Fibroblast of the aortic adventitia (primary cell): ENCODE measurements around the gene CHTOP. TPM values are rescaled to one million over a fixed set of nuclear protein-coding genes. Genes with fewer than 3 reads are reported as not detected.

Source experiments
- DNase-seq: peaks from one replicate; pipeline ENCODE4 v3.0.0-alpha.2; 2010; ENCODE audit warnings: low read depth
- H3K4me3 ChIP-seq: 2 replicates; pipeline ENCODE4 v1.5.1; 2011; ENCODE audit warnings: low read depth, mild to moderate bottlenecking, control low read depth, low read length, moderate library complexity
- total RNA-seq: library from RNA; depleted of rRNA; stranded (reverse); fragments of >200 nt; gene quantifications from 2 replicates; pipeline ENCODE4 v1.2.3, GENCODE V29; 2012; ENCODE audit warnings: low replicate concordance
- TF ChIP-seq, protein P1 (sequence below): IDR thresholded peaks from 2 replicates; pipeline ENCODE4 v1.5.1; 2011; ENCODE audit warnings: mild to moderate bottlenecking, low read length, control low read depth, inconsistent platforms; ENCODE audit not compliant: insufficient read depth

Gene CHTOP
- total RNA-seq, 1 donor: 44.6 TPM

GRCh38 chr1:153608742-153609584 is 24.9 kb upstream of the CHTOP start:
- TF ChIP-seq, protein P1, sequence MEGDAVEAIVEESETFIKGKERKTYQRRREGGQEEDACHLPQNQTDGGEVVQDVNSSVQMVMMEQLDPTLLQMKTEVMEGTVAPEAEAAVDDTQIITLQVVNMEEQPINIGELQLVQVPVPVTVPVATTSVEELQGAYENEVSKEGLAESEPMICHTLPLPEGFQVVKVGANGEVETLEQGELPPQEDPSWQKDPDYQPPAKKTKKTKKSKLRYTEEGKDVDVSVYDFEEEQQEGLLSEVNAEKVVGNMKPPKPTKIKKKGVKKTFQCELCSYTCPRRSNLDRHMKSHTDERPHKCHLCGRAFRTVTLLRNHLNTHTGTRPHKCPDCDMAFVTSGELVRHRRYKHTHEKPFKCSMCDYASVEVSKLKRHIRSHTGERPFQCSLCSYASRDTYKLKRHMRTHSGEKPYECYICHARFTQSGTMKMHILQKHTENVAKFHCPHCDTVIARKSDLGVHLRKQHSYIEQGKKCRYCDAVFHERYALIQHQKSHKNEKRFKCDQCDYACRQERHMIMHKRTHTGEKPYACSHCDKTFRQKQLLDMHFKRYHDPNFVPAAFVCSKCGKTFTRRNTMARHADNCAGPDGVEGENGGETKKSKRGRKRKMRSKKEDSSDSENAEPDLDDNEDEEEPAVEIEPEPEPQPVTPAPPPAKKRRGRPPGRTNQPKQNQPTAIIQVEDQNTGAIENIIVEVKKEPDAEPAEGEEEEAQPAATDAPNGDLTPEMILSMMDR: no peak
- H3K4me3 ChIP-seq: peak overlapping the region; percentile 85
- DNase-seq: peak; percentile 84

- DNase-seq: no peak
- H3K4me3 ChIP-seq: peak overlapping the region; percentile 85
- TF ChIP-seq, protein P1: no peak
Observed at GRCh38 chr1:153609585-153609907, 24.3 kb upstream of the CHTOP start.

- TF ChIP-seq, protein P1: no peak
- no peak for DNase-seq
- H3K4me3 ChIP-seq: peak overlapping the region; percentile 85
Observed at GRCh38 chr1:153610334-153610733, 23.5 kb upstream of the CHTOP start.

DNA sequence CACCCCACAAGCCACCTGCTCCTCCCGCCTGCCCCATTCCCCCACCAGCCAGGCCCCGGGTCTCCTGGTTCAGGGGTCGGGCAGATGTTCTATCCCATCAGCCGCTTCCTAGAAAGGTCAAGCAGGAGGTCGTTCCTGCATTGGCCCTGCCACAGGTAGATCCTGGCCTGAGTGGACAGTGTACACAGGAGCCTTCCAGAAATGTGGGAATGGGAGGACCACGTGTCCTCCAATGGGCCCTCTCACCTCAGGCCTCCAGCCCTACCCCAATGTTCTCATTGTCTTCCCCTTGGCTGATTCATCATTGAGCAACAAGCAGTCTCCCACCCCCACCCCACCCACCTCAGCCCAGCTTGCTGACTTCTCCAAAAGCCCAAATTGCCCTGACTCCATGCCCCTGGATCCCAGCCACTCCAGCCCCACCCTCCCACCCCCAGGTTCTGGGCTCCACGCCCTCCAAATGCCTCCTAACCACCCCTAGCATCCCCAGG is 23.0 kb upstream of the CHTOP start:
- TF ChIP-seq, protein P1: no peak
- H3K4me3 ChIP-seq: peak overlapping the region; percentile 85
- peak; percentile 64 for DNase-seq

GRCh38 chr1:153611356-153611755 is 22.5 kb upstream of the CHTOP start:
- TF ChIP-seq, protein P1: no peak
- H3K4me3 ChIP-seq: peak overlapping the region; percentile 85
- DNase-seq: no peak

GRCh38 chr1:153612111-153612754 is 21.6 kb upstream of the CHTOP start:
- H3K4me3 ChIP-seq: peak overlapping the region; percentile 85
- TF ChIP-seq, protein P1: no peak
- DNase-seq: no peak
